K562 (cell line): Measurements from ENCODE around the gene MACROD2. TPM values are rescaled to one million over a fixed set of nuclear protein-coding genes. Genes with fewer than 3 reads are reported as not detected.

Source experiments
- ATAC-seq: fragments of 200-7000 bp; cut with Tn5 transposase; 3 replicates; pipeline ENCODE4 v1.9.1; 2020; ENCODE audit warnings: moderate library complexity
- BruUV-seq: library from RNA; stranded (reverse); fragments of 400-500 nt; replicated peaks from 2 replicates; lab custom pipeline; 2021; lab: Mats Ljungman, UMichigan
- CTCF ChIA-PET: fragments of 300-600 bp; formaldehyde crosslinking; extraction: SDS; loops from one replicate; lab custom pipeline; 2021; ENCODE audit warnings: low intra/inter-chr PET ratio; lab: Yijun Ruan, JAX
- POLR2A ChIA-PET: fragments of 300-600, 350-650 bp; sonication (Branson Sonifier 250); formaldehyde crosslinking; extraction: SDS; loops from one replicate; lab custom pipeline; 2021; ENCODE audit warnings: antibody characterized with exemption, inconsistent platforms; lab: Yijun Ruan, JAX
- DNase-seq, 4 experiments: peaks; one replicate each; pipeline versions ENCODE4 v3.0.0 to v3.0.0-alpha.2; 2011 to 2018; ENCODE audit warnings: low spot score in 3 of 4, mixed read lengths in 3 of 4; ENCODE audit errors: extremely low read depth in 1 of 4
- FAIRE-seq: peaks from 2 replicates; lab custom pipeline; 2011; peaks lifted over from hg19 to GRCh38; lab: Jason Lieb, UNC
- H2AFZ ChIP-seq: 2 replicates; pipeline ENCODE4 v1.6.0; 2011; ENCODE audit warnings: low read depth, low read length, control low read depth, inconsistent platforms
- H3K27ac ChIP-seq: fragments of 200-600 bp; 3 replicates; pipeline ENCODE4 v1.8.0; 2011; ENCODE audit warnings: low read depth, mild to moderate bottlenecking, control low read depth, inconsistent platforms, low read length, moderate library complexity, mixed read lengths; ENCODE audit errors: extremely low read depth
- H3K27me3 ChIP-seq, 2 experiments: fragments of 300-600 bp in 1 of 2; 2 replicates in 1 of 2; 3 replicates in 1 of 2; pipeline versions ENCODE4 v1.6.0 to v1.8.0; 2011; ENCODE audit warnings: inconsistent platforms in 2 of 2, low read length in 2 of 2, mild to moderate bottlenecking in 1 of 2, mixed read lengths in 1 of 2, moderate library complexity in 1 of 2; ENCODE audit not compliant: control insufficient read depth in 2 of 2, insufficient read depth in 2 of 2
- H3K36me3 ChIP-seq: fragments of 300-600 bp; 3 replicates; pipeline ENCODE4 v1.8.0; 2011; ENCODE audit warnings: mild to moderate bottlenecking, low read length, inconsistent platforms; ENCODE audit not compliant: control insufficient read depth, insufficient read depth
- H3K4me1 ChIP-seq, 2 experiments: fragments of 200-600 bp in 1 of 2; replicated peaks in 1 of 2; 2 replicates in 1 of 2; 3 replicates in 1 of 2; pipeline versions ENCODE4 v1.5.1 to v1.8.0; 2011; ENCODE audit warnings: inconsistent platforms in 2 of 2, low read length in 2 of 2, mild to moderate bottlenecking in 1 of 2, mixed read lengths in 1 of 2, moderate library complexity in 1 of 2; ENCODE audit not compliant: control insufficient read depth in 2 of 2, insufficient read depth in 2 of 2
- H3K4me2 ChIP-seq: 2 replicates; pipeline ENCODE4 v1.6.1; 2011; ENCODE audit warnings: low read length, control low read depth, inconsistent platforms, mixed read lengths; ENCODE audit not compliant: insufficient read depth
- H3K4me3 ChIP-seq: fragments of 200-600 bp; sonication (generic), shearing (Covaris generic); 2 replicates; pipeline ENCODE4 v1.5.1; 2016; ENCODE audit warnings: control low read depth, inconsistent platforms
- H3K79me2 ChIP-seq: fragments of 200-600 bp; 3 replicates; pipeline ENCODE4 v1.8.0; 2011; ENCODE audit warnings: low read length, inconsistent platforms; ENCODE audit not compliant: control insufficient read depth, insufficient read depth
- H3K9ac ChIP-seq, 2 experiments: 2 replicates each; pipeline versions ENCODE4 v1.6.0 to v1.6.1; 2011; ENCODE audit warnings: low read depth in 2 of 2, low read length in 2 of 2, control low read depth in 1 of 2, inconsistent platforms in 1 of 2, mild to moderate bottlenecking in 1 of 2, mixed read lengths in 1 of 2; ENCODE audit not compliant: insufficient read depth in 1 of 2
- H3K9me1 ChIP-seq: one replicate; pipeline ENCODE4 v1.6.0; 2011; ENCODE audit warnings: inconsistent platforms, mild to moderate bottlenecking, low read length, moderate library complexity; ENCODE audit not compliant: control insufficient read depth, insufficient read depth
- H3K9me3 ChIP-seq: replicated peaks from 2 replicates; pipeline ENCODE4 v1.5.1; 2011; ENCODE audit warnings: low read depth, low read length, inconsistent platforms; ENCODE audit not compliant: control insufficient read depth, insufficient read depth
- H4K20me1 ChIP-seq: replicated peaks from 2 replicates; pipeline ENCODE4 v1.6.1; 2011; ENCODE audit warnings: low read length, inconsistent platforms, mixed read lengths; ENCODE audit not compliant: control insufficient read depth, insufficient read depth
- BMI1 ChIP-seq: fragments of 150-350 bp; IDR thresholded peaks from 2 replicates; pipeline ENCODE4 v1.6.1; 2014; ENCODE audit warnings: low read length
- CBFA2T2 ChIP-seq: fragments of 450-650 bp; conservative IDR thresholded peaks from 2 replicates; pipeline ENCODE4 v1.6.1; 2017; ENCODE audit warnings: mild to moderate bottlenecking
- CREBBP ChIP-seq: IDR thresholded peaks from one replicate; pipeline ENCODE4 v1.6.1; 2012; ENCODE audit warnings: low read depth, mild to moderate bottlenecking, control low read depth, inconsistent platforms, low read length
- GABPA ChIP-seq: fragments of 200-800 bp; sonication (Bioruptor generic); conservative IDR thresholded peaks from 2 replicates; pipeline ENCODE4 v1.6.1; 2016; ENCODE audit warnings: low read depth, missing genetic modification characterization, missing compliant biosample characterization
- HMGN3 ChIP-seq: IDR thresholded peaks from 2 replicates; pipeline ENCODE4 v1.6.1; 2011; ENCODE audit warnings: borderline replicate concordance, low read depth, mild to moderate bottlenecking, mixed read lengths, low read length; ENCODE audit not compliant: insufficient read length; ENCODE audit errors: extremely low read depth
- HSF4 ChIP-seq: fragments of 250-450 bp; sonication (Bioruptor Pico); IDR thresholded peaks from 2 replicates; pipeline ENCODE4 v2.1.2; 2022; ENCODE audit warnings: mild to moderate bottlenecking, moderate library complexity, borderline replicate concordance
- KHSRP ChIP-seq: fragments of 450-650 bp; IDR thresholded peaks from 2 replicates; pipeline ENCODE4 v1.6.1; 2017
- KLF1 ChIP-seq: fragments of 450-650 bp; IDR thresholded peaks from 2 replicates; pipeline ENCODE4 v1.6.1; 2016; ENCODE audit warnings: missing genetic modification characterization, missing compliant biosample characterization
- NFE2L1 ChIP-seq: fragments of 450-650 bp; IDR thresholded peaks from 2 replicates; pipeline ENCODE4 v1.6.1; 2016; ENCODE audit warnings: missing genetic modification characterization, low read depth, mild to moderate bottlenecking, missing compliant biosample characterization, moderate library complexity, borderline replicate concordance
- SREBF1 ChIP-seq: fragments of 150-350 bp; IDR thresholded peaks from 2 replicates; pipeline ENCODE4 v1.6.1; 2014; ENCODE audit warnings: antibody characterized with exemption, low read depth, low read length, borderline replicate concordance
- ZMIZ1 ChIP-seq, 2 experiments: fragments of 150-350 bp in 1 of 2; IDR thresholded peaks; 2 replicates each; pipeline ENCODE4 v1.6.1; 2012 to 2016; ENCODE audit warnings: low read depth in 2 of 2, low read length in 2 of 2, mild to moderate bottlenecking in 1 of 2, moderate library complexity in 1 of 2
- WGBS: fragments of 100-300 bp; shearing (Covaris generic); methylation state at CpG from one replicate; pipeline ENCODE4 v1.1.6; 2016; ENCODE audit warnings: low coverage, mixed read lengths; ENCODE audit not compliant: insufficient coverage; ENCODE audit errors: missing lambda C conversion rate; 5-methylcytosine and 5-hydroxymethylcytosine counted together
- in situ Hi-C: fragments of 300-500 bp; cut with MboI; formaldehyde crosslinking; loops from 4 replicates; pipeline ENCODE4 v1.15.0; 2018; ENCODE audit warnings: inconsistent platforms, mixed read lengths
- intact Hi-C: fragments of 100-400 bp; cut with micrococcal nuclease; formaldehyde crosslinking; loops from 2 replicates; pipeline ENCODE4 v1.14.2; 2022
- polyA plus RNA-seq, 8 experiments: library from polyadenylated mRNA; depleted of rRNA in 4 of 8; stranded (reverse) in 5 of 8; unstranded in 3 of 8; fragments of >200 nt; fragmentation: Nextera tagmentation in 2 of 8; fragmentation: Illumina TruSeq in 1 of 8; extraction: Ambion mirVana in 2 of 8; extraction: Trizol in 1 of 8; gene quantifications; 2 replicates each; pipeline versions ENCODE4 v1.2.1 to v1.2.3, GENCODE V29; 2011 to 2014; ENCODE audit warnings: inconsistent platforms in 1 of 8, missing spikeins in 1 of 8
- total RNA-seq, 7 experiments: library from RNA; depleted of rRNA in 6 of 7; stranded (reverse); fragments of >200 nt in 6 of 7; fragmentation: Illumina TruSeq in 2 of 7; extraction: Trizol in 2 of 7; gene quantifications; 2 replicates each; pipeline versions ENCODE4 v1.2.1 to v1.2.3, GENCODE V29; 2011 to 2021; ENCODE audit warnings: low replicate concordance in 1 of 7

MACROD2 gene
- total and polyA plus RNA-seq, 9 of the 15 experiments (the other 6 are each of a cell fraction or from before 2014, with no cell fraction given): not detected

- TF ChIP-seq GABPA (no peak), CBFA2T2 (no peak)
Measured at GRCh38 chr20:15289337-15289736, 1294.0 kb downstream of the MACROD2 start (continued).

GRCh38 chr20:15292405-15292804 is 1297.1 kb downstream of the MACROD2 start:
- no TSS peak for BruUV-seq
- Histone ChIP-seq H3K9ac (no peak overlapping the region), H3K4me1 (no peaks in the 10 kb centered on the region), H3K79me2 (no peaks in the 10 kb centered on the region), H3K9me3 (no peaks in the 10 kb centered on the region; the same call in 1 of the 2 replicates), H4K20me1 (no peaks in the 10 kb centered on the region), H3K4me3 (no peak overlapping the region), H3K4me2 (no peak overlapping the region), H2AFZ (no peak overlapping the region), H3K27ac (no peak overlapping the region), H3K27me3 (no peaks in the 10 kb centered on the region), H3K9me1 (no peaks in the 10 kb centered on the region), H3K36me3 (no peaks in the 10 kb centered on the region)
- ATAC-seq (no peak), DNase-seq (no peak), FAIRE-seq (no peak)
- in situ Hi-C loops (no loop called here), intact Hi-C loops (no loop called here)
- TF ChIP-seq BMI1 (no peak), HSF4 (CRISPR knock-in tag) (no peak), SREBF1 (no peak), KHSRP (no peak), HMGN3 (no peak), CREBBP (no peak), KLF1 (tag) (no peak), NFE2L1 (tag) (no peak), ZMIZ1 (IDR thresholded peaks at IDR 0.05; ENCODE audit: low read depth in 2 of 2, low read length in 2 of 2) (no peak)
- ChIA-PET POLR2A (no interaction called here), CTCF (no interaction called here)
- WGBS: 0% methylated on average over 4 of the region's 4 CpGs
